Vagina (tissue), 2 donors: ENCODE results near the gene LTBP2.

Source experiments
- CTCF ChIP-seq, 3 experiments: fragments of 450-650 bp in 2 of 3; fragments of 200-600 bp in 1 of 3; sonication (generic) in 1 of 3; IDR thresholded peaks; one replicate each; pipeline ENCODE4 v1.5.1; 2017 to 2019; ENCODE audit warnings: antibody characterized with exemption in 3 of 3, mild to moderate bottlenecking in 2 of 3, moderate library complexity in 2 of 3
- POLR2A ChIP-seq, 2 donors: fragments of 450-650 bp; IDR thresholded peaks; one replicate each; pipeline ENCODE4 v1.6.1; 2017; ENCODE audit warnings: antibody characterized with exemption in 2 of 2, mild to moderate bottlenecking in 2 of 2, moderate library complexity in 2 of 2
- POLR2AphosphoS5 ChIP-seq, 2 donors: sonication (generic); formaldehyde crosslinking; IDR thresholded peaks; one replicate each; pipeline ENCODE4 v1.9.0; 2017; ENCODE audit warnings: antibody characterized with exemption in 2 of 2, mild to moderate bottlenecking in 2 of 2, low read depth in 1 of 2; ENCODE audit not compliant: insufficient read depth in 1 of 2

DNA sequence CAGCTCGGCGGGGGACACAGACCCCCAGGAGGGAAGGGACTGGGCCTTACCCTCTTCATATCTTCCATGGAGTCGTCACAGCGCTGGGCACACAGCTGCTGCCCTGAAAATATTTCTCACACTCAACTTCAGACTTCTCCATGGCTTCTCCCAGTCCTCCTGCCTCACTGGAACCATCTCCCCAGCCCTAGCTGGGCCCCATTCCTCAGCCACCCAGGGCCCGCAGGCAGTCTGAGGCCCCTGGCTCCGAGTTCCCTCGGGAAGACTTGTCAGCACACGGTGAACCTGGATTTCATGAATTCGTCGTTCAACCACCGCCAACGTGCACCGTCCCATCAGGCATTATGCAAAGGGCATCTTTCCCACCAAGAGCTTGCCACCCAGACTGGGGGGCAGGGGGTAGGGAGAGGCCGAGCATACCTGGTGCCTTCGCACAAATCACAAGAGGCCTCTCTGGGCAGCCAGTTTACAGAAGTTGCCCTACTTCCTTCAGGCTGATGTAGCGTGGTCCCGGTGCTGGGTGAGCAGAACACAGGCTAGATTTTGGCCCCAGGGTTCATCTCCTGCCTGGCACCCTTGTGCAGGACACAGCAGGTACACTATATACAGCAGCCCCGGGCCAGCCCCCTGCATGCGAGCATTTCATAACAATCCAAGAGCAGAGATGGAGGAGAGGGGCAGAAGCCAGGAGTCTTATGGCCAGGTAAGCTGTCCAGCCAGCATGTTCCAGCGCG, 44.2 kb downstream of the LTBP2 start:
- TF ChIP-seq CTCF (IDR thresholded peaks at IDR 0.05) (no peak), POLR2AphosphoS5 (IDR thresholded peaks at IDR 0.05; ENCODE audit: insufficient read depth in 1 of 2, low read depth in 1 of 2) (no peak), POLR2A (IDR thresholded peaks at IDR 0.05) (no peak)
